GM19397 (cell line): ENCODE data around the gene CCDC43.
"Not testable (repeated sequence)": the region's sequence is repeated elsewhere in the genome, so short reads cannot be mapped to it uniquely, and the experiment has no call there.

Source experiments
- ATAC-seq: cut with Tn5 transposase; IDR thresholded peaks from one replicate; pipeline ENCODE4 v1.9.1; 2021; ENCODE audit warnings: mild to moderate bottlenecking, moderate library complexity; ENCODE audit not compliant: unreplicated experiment

Gene CCDC43

GRCh38 chr17:44689477-44690217, at the start of gene CCDC43:
Gene CCDC43, minus strand, starts transcription at chr17:44689776. Its CDS starts 23 bp downstream, at chr17:44689753.
- peak; percentile 89 for ATAC-seq

GRCh38 chr17:44738214-44738906, 48.8 kb upstream of the CCDC43 start:
- ATAC-seq = no peak

GRCh38 chr17:44736551-44737240, 47.1 kb upstream of the CCDC43 start:
- ATAC-seq = no peak

- no peak for ATAC-seq
Observed at GRCh38 chr17:44734272-44734671, 44.7 kb upstream of the CCDC43 start.

GRCh38 chr17:44733753-44734152, 44.2 kb upstream of the CCDC43 start:
- no peak for ATAC-seq

- ATAC-seq = not testable (repeated sequence)
Observed at GRCh38 chr17:44726121-44726520, 36.5 kb upstream of the CCDC43 start.

GRCh38 chr17:44722254-44722653, 32.7 kb upstream of the CCDC43 start:
- ATAC-seq = no peak

- no peak for ATAC-seq
Observed at GRCh38 chr17:44719444-44719843, 29.9 kb upstream of the CCDC43 start.

GRCh38 chr17:44708401-44709263, 19.1 kb upstream of the CCDC43 start, which contains the start of gene DBF4B:
Gene DBF4B, plus strand, starts transcription at chr17:44708665. Its CDS starts 156 bp downstream, at chr17:44708821.
- peak; percentile 61 for ATAC-seq

GRCh38 chr17:44707755-44708400, 18.3 kb upstream of the CCDC43 start:
- ATAC-seq = no peak

GRCh38 chr17:44700288-44700687, 10.7 kb upstream of the CCDC43 start:
- ATAC-seq = not testable (repeated sequence)

GRCh38 chr17:44693609-44694008, 4.0 kb upstream of the CCDC43 start:
- no peak for ATAC-seq

- ATAC-seq = not testable (repeated sequence)
Observed at GRCh38 chr17:44690746-44691306, 1.2 kb upstream of the CCDC43 start.

- ATAC-seq = no peak
Observed at GRCh38 chr17:44688675-44689476, 700 bp downstream of the CCDC43 start.

GRCh38 chr17:44688200-44688599, 1.4 kb downstream of the CCDC43 start:
- no peak for ATAC-seq

- no peak for ATAC-seq
Observed at GRCh38 chr17:44687756-44688155, 1.8 kb downstream of the CCDC43 start.

GRCh38 chr17:44683303-44683702, 6.3 kb downstream of the CCDC43 start:
- not testable (repeated sequence) for ATAC-seq

- ATAC-seq = no peak
Observed at GRCh38 chr17:44677136-44677535, 12.4 kb downstream of the CCDC43 start.

GRCh38 chr17:44673893-44674292, 15.7 kb downstream of the CCDC43 start:
- no peak for ATAC-seq
